ENCODE results near the gene RNF130.

DNA sequence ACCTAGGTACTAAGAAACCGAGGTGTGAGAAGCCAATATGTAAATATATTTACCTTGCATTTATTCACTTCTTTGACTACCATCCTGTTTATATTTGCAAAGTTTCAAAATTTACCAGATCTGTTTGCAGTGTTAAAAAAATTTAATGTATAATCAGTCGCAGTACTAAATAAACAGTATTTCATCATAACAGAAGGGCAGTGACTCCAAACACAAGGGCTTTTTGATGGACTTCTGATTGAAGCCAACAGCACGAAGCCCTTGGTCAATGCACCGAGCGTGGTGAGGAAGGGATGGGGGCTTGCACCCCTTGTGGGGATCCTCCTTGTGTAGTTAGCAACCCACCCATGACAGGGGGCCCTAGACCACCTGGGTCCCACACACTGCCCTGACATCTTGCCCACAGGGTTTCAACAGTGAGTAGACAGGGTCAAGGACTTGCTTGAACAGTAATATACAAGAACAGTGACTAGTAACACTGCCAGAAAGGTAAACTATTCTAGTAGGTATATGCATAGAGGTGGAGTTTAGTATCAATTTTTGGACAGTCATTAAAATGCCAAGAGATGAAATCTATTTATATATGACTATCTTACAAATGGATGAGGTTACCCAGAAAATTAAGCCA lies 111.2 kb downstream of the RNF130 start:
- TF ChIP-seq, protein P1, sequence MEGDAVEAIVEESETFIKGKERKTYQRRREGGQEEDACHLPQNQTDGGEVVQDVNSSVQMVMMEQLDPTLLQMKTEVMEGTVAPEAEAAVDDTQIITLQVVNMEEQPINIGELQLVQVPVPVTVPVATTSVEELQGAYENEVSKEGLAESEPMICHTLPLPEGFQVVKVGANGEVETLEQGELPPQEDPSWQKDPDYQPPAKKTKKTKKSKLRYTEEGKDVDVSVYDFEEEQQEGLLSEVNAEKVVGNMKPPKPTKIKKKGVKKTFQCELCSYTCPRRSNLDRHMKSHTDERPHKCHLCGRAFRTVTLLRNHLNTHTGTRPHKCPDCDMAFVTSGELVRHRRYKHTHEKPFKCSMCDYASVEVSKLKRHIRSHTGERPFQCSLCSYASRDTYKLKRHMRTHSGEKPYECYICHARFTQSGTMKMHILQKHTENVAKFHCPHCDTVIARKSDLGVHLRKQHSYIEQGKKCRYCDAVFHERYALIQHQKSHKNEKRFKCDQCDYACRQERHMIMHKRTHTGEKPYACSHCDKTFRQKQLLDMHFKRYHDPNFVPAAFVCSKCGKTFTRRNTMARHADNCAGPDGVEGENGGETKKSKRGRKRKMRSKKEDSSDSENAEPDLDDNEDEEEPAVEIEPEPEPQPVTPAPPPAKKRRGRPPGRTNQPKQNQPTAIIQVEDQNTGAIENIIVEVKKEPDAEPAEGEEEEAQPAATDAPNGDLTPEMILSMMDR (IDR thresholded peaks at IDR 0.05) = no peak
- no peak for TF ChIP-seq EZH2 (IDR thresholded peaks at IDR 0.05)
